Ureter (tissue), 1 donor: ENCODE measurements around the gene GBF1. TPM values are rescaled to one million over a fixed set of nuclear protein-coding genes. Genes with fewer than 3 reads are reported as not detected.
"Not testable (repeated sequence)": the region's sequence is repeated elsewhere in the genome, so short reads cannot be mapped to it uniquely, and the experiment has no call there.

Experiments
- DNase-seq: peaks from one replicate; pipeline ENCODE4 v3.0.0-alpha.2; 2020; ENCODE audit warnings: low spot score
- total RNA-seq: library from RNA; stranded (reverse); gene quantifications from one replicate; pipeline ENCODE4 v1.2.4, GENCODE V29; 2023
- donor health status: DM: yes; HTN: yes; CAD: no.

The GBF1 gene
- total RNA-seq, 1 donor from 2014 or later = 64.4 TPM

GRCh38 chr10:102234888-102235597 lies 10.3 kb upstream of the GBF1 start:
- DNase-seq = no peak

GRCh38 chr10:102235598-102235920 lies 9.8 kb upstream of the GBF1 start:
- no peak for DNase-seq

DNA sequence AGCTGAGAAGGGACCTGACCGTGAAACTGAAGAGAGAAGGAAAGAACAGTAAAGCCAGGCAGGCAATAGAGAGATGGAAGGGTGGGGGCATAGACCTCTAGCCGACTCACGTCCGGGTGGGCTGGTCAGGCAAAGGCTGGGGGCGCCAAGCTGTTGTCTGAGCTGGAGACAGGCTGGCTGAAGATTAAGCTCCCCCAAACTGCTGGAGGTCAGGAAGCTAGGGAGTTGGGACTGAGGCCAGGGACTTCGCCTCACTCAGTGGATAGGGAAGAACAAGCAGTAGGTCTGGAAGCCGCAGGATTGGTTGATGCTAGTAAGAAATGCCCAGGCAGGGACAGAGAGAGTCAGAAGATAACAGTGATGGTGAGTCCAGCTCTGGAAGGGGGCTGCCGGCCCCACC lies 9.3 kb upstream of the GBF1 start:
- DNase-seq = no peak

DNA sequence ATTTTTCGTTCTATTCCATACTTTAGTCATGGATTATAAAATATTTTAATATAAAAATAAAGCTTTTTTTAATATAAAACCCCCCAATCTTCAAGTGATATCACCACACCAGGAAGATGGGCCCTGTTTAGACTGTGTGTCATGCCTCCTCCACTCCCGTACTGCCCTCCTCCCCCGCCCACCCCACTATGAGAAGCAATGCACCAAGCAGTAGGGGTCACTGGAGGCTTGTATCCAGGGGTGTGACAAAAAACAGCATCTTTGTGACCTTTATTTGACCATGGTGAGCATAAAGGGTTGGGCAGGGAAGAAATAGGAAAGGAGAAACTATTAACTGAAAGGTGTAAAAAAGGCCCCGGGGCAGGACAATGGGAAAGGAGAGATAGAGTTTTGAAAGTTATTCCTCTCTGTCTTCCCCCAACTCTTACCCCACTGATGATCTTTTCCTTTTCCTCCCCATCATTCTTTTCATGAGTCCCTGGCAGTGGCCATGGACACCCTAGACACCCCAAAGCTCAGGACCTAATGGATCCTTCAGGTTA lies 7.5 kb upstream of the GBF1 start:
- no peak for DNase-seq

GRCh38 chr10:102240467-102241031 lies 4.8 kb upstream of the GBF1 start:
- DNase-seq = no peak

- no peak for DNase-seq
These were observed 4.3 kb upstream of the GBF1 start for GRCh38 chr10:102241032-102241443.

DNA sequence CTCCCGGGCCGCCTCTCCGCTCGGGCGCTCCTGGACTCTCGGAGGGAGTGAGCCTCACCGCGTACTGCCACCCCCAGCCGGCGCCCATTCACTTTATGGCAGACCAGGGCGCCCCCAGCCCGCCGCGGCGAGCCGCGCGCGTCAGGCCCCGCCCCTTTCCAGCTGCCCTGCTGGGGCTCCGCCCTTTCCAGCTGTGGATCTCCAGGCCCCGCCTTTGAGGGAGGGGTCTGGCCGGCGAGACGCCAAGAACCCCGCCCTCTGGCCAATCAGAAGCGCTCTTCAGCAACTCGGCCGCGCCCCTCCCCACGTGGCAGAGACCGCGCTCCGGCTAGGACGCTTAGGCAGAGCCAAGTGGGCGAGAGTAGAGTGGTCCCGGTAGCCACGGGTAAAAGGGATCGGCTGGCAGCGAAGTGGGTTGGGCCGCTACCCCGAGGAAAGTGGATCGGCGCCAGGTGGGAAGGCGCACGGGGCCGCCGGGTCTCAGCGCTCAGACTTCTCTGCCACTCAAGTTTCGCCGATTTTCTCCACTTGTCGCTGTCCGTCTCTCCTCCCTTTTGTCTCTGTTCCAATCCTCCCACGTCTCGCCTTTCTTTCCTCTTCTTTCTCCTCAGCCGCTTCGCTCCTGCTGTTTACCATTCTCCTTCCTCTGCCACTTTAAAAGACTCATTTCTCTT lies 3.8 kb upstream of the GBF1 start, which contains the start of gene PITX3:
PITX3 (minus strand) TSS at position 69 of the 674 bp plus-strand sequence. CDS start 9,432 bp downstream, outside the sequence.
- peak; percentile 90 for DNase-seq

- no peak for DNase-seq
These were observed 3.2 kb upstream of the GBF1 start for GRCh38 chr10:102242118-102242485.

DNA sequence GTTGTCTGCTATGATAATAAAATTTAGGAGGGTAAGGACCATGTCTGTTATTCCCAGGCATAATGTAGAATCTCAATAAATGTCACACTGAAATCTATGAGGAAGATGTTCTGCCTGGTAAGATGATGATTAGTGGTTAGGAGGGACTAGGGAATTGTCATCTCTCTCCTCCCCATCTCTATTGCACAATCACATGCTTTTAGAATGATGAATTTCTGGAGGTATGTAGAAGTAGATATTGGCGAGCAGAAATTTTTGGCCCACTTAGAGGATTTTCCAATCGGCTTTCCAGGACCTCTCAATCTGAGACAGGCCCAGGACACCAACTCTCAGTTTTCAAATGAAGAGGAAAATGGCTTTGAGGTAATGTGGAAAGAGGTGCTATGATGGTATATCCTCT lies 2.0 kb upstream of the GBF1 start:
- DNase-seq = no peak

DNA sequence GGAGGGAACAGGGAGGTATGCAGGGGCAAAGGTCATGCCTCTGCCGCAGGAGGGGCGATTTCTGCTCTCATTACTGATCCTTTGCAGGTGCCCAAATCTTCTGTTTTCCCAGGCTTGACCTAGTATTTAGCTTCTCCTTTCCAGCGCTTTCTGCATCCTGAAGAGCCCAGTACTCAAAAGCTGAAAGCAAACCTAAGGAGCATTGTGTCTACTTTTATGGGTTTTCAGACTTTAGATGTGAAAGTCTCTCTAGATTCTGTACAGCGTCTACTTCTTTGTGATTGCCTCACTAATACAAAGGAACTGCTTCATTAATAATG lies 560 bp downstream of the GBF1 start:
- no peak for DNase-seq

DNA sequence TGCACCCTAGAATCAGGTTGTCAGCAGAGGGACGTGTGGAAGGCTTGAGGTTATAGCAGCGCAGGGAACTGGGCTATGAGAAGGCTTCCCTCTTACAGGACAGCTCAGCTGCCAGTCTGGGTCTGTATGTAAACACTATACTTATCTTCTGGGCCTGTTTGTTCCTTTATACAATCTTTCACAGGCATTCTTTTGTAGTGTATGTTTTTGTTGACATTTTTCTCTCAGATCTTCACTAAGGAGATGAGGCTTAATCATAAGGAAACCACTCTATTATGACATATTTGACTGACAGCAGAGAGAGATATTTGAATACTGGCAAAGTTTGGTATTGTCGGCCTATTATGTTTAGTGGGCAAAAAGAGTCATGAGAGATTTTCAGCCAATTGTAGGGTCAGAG lies 929 bp downstream of the GBF1 start:
- no peak for DNase-seq

DNA sequence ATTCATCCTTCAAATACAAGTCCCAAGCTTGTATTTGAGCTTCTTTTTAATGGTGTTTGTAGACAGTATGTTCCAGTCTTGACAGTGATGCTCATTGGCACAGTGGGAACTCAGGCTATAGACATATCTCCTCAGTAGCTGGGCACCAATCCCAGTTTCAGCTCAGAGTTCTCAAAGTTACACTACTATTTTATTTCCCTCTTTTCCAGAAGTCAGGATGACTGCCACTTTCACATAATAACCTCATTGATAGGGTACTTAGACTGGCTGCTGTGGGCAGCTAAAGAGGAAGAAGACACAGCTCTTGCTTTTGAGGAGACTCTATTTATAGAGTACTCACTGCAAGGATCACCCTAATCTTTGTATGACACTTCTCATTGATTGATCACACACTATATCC lies 2.4 kb downstream of the GBF1 start:
- DNase-seq = no peak

- DNase-seq = not testable (repeated sequence)
These were observed 7.2 kb downstream of the GBF1 start for GRCh38 chr10:102252508-102252907.

DNA sequence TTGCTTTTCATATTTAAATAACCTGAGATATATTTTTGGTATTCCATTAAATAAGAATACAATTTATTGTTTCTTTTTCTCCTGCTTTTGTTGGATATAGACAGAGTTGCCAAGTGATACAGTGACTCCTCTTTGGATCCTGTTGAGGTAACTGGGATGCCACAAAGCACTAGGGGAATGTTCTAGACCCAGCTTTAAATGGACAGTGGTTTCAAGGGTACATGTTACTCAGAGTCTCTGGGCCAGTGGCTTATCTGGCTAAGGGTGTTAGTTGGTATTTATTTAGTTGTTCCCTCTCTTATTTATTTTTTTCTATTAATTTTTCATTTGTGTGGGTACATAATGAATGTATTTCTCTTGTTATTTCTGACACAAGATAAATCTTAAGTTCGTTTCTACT lies 9.1 kb downstream of the GBF1 start:
- no peak for DNase-seq

GRCh38 chr10:102255404-102255803 lies 10.1 kb downstream of the GBF1 start:
- no peak for DNase-seq

GRCh38 chr10:102261196-102261595 lies 15.9 kb downstream of the GBF1 start:
- no peak for DNase-seq

DNA sequence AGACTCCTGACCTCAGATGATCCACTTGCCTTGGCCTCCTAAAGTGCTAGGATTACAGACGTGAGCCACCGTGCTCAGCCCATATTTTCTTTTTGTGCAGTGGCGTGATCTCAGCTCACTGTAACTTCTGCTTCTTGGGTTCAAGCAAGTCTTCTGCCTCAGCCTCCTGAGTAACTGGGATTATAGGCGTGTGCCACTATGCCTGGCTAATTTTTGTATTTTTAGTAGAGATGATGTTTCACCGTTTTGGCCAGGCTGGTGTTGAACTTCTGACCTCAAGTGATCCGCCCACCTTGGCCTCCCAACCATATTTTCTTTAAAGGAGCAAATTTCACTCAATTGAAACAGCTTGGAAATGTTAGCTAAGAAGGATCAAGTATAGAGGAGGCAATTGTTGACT lies 16.5 kb downstream of the GBF1 start:
- DNase-seq = no peak

- no peak for DNase-seq
These were observed 17.5 kb downstream of the GBF1 start for GRCh38 chr10:102262744-102263370.

- no peak for DNase-seq
These were observed 19.0 kb downstream of the GBF1 start for GRCh38 chr10:102264371-102264770.

GRCh38 chr10:102266670-102267069 lies 21.3 kb downstream of the GBF1 start:
- no peak for DNase-seq

DNA sequence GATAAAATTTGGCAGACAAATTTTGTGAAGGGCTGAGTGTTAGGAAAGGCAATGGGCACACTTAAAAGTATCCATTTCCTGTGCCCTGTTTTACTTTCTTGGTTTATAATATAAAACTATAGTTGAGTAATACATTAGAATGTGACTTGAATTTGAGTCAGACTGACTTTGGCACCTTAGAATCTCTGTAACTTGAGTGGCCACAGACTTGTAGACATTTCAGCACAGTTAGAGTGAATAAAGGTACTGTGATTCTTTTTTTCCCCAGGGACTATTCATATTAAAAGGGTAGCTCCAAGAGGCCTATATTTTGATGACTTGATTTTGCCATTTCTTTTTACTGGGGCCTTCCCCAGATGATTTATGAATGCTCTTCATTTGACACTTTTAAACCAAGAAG lies 22.4 kb downstream of the GBF1 start:
- no peak for DNase-seq

- no peak for DNase-seq
These were observed 23.1 kb downstream of the GBF1 start for GRCh38 chr10:102268375-102268888.

- DNase-seq = no peak
These were observed 23.7 kb downstream of the GBF1 start for GRCh38 chr10:102269017-102269416.
